GM18526 (cell line): ENCODE results near the gene CMSS1.

Source experiments
- POLR2A ChIP-seq: IDR thresholded peaks from 3 replicates; pipeline ENCODE4 v1.6.1; 2011; ENCODE audit not compliant: insufficient read length; ENCODE audit errors: extremely low read depth

CMSS1 gene

GRCh38 chr3:99858469-99858868 is 40.8 kb downstream of the CMSS1 start:
- no peak for TF ChIP-seq POLR2A

DNA sequence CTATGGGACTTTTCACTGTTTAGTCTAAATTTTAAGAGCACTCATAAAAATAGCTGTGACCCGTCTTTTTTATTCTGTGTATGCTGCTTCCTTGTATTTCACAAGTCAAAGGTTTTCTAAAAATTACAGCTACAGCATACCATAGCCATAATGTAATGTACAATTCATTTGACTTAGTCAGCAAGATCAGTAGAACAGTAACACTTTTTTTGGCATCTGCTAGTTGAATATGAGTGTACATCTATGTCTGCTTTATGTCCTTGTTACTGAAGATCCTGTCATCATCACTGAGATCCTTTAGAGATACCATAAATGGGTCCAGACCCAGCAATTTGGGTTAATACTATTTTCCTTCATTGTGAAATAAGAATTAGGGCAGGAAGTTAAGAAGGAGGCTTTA is 42.2 kb downstream of the CMSS1 start:
- no peak for TF ChIP-seq POLR2A

DNA sequence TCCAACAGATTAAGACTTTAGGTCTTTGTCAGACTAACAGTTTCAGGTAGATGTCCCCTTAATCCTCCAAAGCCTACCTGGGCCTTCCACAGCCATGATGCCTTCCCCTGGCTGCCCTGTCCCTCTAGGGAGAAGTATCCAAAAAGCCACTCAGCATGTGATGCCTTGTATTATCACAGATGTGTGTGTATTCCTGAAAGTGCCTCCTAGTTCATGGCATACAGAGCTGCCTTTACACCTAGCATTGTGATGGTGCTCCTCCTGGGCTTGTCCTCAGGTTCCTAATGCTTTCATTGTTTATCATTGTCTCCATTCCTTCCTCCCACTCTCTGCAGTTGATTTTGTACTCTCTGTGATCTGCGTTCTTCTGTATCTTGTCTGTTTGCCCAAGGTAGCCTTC is 43.6 kb downstream of the CMSS1 start:
- no peak for TF ChIP-seq POLR2A

- TF ChIP-seq POLR2A: no peak
These were observed 44.5 kb downstream of the CMSS1 start for GRCh38 chr3:99862208-99862607.

- TF ChIP-seq POLR2A: no peak
These were observed 45.3 kb downstream of the CMSS1 start for GRCh38 chr3:99863002-99863401.

GRCh38 chr3:99863588-99863987 is 45.9 kb downstream of the CMSS1 start:
- TF ChIP-seq POLR2A: no peak

GRCh38 chr3:99864289-99864688 is 46.6 kb downstream of the CMSS1 start:
- no peak for TF ChIP-seq POLR2A

DNA sequence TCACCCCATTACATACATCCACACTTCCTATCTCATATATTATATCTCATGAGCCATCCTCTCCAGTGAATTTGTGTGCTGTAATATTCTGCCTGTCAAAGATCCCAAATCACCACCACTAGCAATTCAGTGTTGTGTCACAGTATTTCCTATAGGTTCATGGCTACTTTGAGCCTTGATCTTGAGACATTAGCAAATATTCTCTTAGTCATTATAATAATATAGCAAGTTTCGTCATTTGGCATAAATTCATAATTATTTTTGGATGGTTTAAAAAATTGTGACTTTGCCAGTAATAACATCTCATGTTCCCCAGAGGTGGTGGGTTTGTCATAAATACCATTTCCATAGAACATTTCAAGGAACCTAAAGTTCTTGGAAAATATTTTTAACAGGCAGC is 47.7 kb downstream of the CMSS1 start:
- no peak for TF ChIP-seq POLR2A

- no peak for TF ChIP-seq POLR2A
These were observed 48.6 kb downstream of the CMSS1 start for GRCh38 chr3:99866261-99866761.

DNA sequence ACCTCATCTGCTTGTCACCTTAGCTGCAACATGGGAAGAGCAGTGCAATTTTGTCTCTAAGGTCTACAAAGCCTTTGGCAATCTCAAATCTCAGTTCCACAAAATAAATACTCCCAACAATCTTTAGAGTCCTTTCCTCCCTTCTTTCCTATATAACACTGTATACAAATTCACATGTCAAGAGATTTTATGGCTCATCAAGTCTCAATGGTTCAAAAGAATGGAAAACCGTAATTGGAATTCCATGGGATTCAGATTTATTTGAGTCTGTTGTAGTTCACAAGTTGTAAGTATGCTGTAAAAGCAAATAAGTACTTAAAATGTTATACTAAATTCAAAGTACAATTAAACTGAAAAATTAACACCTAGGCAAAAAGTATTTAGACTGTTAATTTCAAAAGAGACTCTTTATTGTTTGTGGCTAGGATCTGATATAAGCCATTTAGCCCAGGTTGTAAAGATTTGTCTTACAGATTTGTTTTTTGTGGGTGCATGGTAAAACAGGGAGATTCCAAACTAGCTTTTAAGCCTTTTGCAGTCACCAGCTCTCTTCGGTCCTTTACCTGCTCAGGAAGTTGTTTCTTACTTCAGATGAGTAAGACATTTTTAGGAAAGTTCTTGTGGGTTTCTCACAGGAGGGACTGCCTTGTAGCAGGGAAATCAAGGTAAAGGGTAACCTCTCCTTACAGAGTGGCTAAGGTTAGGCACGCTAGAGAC is 50.1 kb downstream of the CMSS1 start:
- TF ChIP-seq POLR2A: no peak

DNA sequence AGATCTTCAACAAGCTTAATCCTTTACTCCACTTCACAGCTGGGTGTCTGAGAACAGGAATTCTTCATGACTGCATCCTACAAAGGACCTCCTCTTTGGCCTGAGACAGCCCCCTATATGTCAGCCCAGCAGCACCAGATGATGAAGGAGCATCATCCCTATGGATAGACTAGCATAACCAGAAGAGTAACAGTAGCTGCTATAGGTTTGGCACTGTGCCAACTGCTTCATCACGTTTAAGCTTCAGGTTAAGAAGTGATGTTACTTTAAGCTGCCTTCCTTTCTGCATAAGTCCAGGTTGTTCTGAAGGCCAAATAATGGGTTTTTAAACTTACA is 50.6 kb downstream of the CMSS1 start:
- no peak for TF ChIP-seq POLR2A

DNA sequence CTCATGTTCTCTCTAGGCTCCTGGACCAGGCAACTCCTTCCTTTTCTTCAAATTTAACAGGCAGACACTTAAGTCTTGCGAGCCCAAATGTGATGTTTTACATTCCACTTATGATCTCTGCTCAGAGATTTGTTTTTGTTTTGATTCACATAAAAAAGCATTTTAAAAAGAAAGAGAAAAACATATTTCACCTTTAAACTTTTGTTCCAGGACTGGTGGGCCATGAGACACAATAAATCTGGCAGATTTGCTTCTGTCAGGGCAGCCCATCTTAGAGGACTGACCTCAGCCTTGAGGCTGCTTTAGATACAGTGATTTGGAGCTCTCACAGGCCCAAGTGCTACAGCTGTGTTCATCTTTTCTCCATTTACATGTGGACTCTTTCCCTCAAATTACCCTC is 52.0 kb downstream of the CMSS1 start:
- no peak for TF ChIP-seq POLR2A

GRCh38 chr3:99870712-99871111 is 53.0 kb downstream of the CMSS1 start:
- TF ChIP-seq POLR2A: no peak

- TF ChIP-seq POLR2A: no peak
These were observed 53.8 kb downstream of the CMSS1 start for GRCh38 chr3:99871231-99872045.

- no peak for TF ChIP-seq POLR2A
These were observed 55.2 kb downstream of the CMSS1 start for GRCh38 chr3:99872923-99873254.

- no peak for TF ChIP-seq POLR2A
These were observed 55.8 kb downstream of the CMSS1 start for GRCh38 chr3:99873269-99874102.
